Measurements from ENCODE around the gene CDK19. TPM values are rescaled to one million over a fixed set of nuclear protein-coding genes. Genes with fewer than 3 reads are reported as not detected.

The CDK19 gene
- 5.9 and 6.3 TPM in 2 replicates for total RNA-seq

GRCh38 chr6:110815411-110816409 is at the start of gene CDK19:
Gene CDK19 (minus strand): TSS chr6:110815469. CDS start chr6:110815136, 333 bp downstream.

Other genes starting within 250 kb of the CDK19 start
- 36.8 and 45.2 TPM in 2 replicates for gene AMD1, start 59.3 kb upstream of the CDK19 start, total RNA-seq
- gene GTF3C6, start 143.2 kb upstream of the CDK19 start, total RNA-seq, result 44.6 and 61.3 TPM in 2 replicates
- 12.8 and 16.8 TPM in 2 replicates for gene RPF2, start 166.6 kb upstream of the CDK19 start, total RNA-seq